ENCODE results near the gene CTNND1.

- no peak for TF ChIP-seq POLR2A (IDR thresholded peaks at IDR 0.05)
- TF ChIP-seq, protein P1, sequence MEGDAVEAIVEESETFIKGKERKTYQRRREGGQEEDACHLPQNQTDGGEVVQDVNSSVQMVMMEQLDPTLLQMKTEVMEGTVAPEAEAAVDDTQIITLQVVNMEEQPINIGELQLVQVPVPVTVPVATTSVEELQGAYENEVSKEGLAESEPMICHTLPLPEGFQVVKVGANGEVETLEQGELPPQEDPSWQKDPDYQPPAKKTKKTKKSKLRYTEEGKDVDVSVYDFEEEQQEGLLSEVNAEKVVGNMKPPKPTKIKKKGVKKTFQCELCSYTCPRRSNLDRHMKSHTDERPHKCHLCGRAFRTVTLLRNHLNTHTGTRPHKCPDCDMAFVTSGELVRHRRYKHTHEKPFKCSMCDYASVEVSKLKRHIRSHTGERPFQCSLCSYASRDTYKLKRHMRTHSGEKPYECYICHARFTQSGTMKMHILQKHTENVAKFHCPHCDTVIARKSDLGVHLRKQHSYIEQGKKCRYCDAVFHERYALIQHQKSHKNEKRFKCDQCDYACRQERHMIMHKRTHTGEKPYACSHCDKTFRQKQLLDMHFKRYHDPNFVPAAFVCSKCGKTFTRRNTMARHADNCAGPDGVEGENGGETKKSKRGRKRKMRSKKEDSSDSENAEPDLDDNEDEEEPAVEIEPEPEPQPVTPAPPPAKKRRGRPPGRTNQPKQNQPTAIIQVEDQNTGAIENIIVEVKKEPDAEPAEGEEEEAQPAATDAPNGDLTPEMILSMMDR (IDR thresholded peaks at IDR 0.05), result no peak
Measured at GRCh38 chr11:57744357-57744756, 17.2 kb upstream of the CTNND1 start.
